GM13976 (cell line): ENCODE data around the gene MBTPS1.

Experiments
- DNase-seq: peaks from one replicate; pipeline ENCODE4 v3.0.0; 2012; ENCODE audit warnings: low spot score
- in situ Hi-C: fragments of 300-500 bp; cut with MboI; formaldehyde crosslinking; loops from one replicate; pipeline ENCODE4 v1.12.0; 2022; ENCODE audit warnings: low sequenced_read_pairs, mixed read lengths, inconsistent platforms; ENCODE audit not compliant: unreplicated experiment
- TF ChIP-seq, protein P1 (sequence below): IDR thresholded peaks from 2 replicates; pipeline ENCODE4 v1.5.1; 2012; ENCODE audit warnings: borderline replicate concordance, mild to moderate bottlenecking; ENCODE audit not compliant: insufficient read depth; ENCODE audit errors: extremely low read depth, missing control alignments, control extremely low read depth

Gene MBTPS1

GRCh38 chr16:84071121-84071520, 45.6 kb downstream of the MBTPS1 start:
- TF ChIP-seq, protein P1, sequence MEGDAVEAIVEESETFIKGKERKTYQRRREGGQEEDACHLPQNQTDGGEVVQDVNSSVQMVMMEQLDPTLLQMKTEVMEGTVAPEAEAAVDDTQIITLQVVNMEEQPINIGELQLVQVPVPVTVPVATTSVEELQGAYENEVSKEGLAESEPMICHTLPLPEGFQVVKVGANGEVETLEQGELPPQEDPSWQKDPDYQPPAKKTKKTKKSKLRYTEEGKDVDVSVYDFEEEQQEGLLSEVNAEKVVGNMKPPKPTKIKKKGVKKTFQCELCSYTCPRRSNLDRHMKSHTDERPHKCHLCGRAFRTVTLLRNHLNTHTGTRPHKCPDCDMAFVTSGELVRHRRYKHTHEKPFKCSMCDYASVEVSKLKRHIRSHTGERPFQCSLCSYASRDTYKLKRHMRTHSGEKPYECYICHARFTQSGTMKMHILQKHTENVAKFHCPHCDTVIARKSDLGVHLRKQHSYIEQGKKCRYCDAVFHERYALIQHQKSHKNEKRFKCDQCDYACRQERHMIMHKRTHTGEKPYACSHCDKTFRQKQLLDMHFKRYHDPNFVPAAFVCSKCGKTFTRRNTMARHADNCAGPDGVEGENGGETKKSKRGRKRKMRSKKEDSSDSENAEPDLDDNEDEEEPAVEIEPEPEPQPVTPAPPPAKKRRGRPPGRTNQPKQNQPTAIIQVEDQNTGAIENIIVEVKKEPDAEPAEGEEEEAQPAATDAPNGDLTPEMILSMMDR = no peak
- DNase-seq = no peak
- in situ Hi-C loops = loop anchor here (25.0 kb wide), 1 partner anchor 109 kb away; the partner anchor contains the start of genes NECAB2 and OSGIN1

DNA sequence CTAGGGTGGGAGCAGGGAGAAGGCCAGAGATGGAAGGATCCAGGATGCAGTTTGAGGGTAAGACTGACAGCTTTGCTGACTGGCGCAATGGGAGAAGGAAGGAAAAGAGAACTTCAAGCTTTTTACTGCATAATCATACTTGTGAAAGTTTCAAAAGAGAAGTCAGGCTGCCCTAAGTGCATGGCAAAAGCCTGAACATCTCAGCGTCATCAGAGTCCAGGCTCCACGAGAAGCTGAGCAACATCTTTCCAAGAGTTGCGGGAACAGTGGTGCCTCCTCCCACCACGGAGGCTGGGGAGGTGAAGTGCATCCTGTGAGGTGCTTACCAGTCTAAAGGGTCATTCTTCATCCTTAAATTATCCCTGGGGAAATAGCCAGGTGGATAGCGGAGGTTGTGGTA, 47.2 kb downstream of the MBTPS1 start:
- in situ Hi-C loops = loop anchor here (25.0 kb wide), 1 partner anchor 107 kb away; the partner anchor contains the start of genes NECAB2 and OSGIN1
- DNase-seq = no peak
- TF ChIP-seq, protein P1 = no peak

GRCh38 chr16:84068783-84069462, 47.8 kb downstream of the MBTPS1 start:
- TF ChIP-seq, protein P1 = no peak
- in situ Hi-C loops = loop anchor here (25.0 kb wide), 1 partner anchor 107 kb away; the partner anchor contains the start of genes NECAB2 and OSGIN1
- DNase-seq = no peak

GRCh38 chr16:84068041-84068440, 48.7 kb downstream of the MBTPS1 start:
- no peak for DNase-seq
- in situ Hi-C loops = loop anchor here (25.0 kb wide), 1 partner anchor 106 kb away; the partner anchor contains the start of genes NECAB2 and OSGIN1
- TF ChIP-seq, protein P1 = no peak

- DNase-seq = no peak
- TF ChIP-seq, protein P1 = no peak
- in situ Hi-C loops = loop anchor here (25.0 kb wide), 1 partner anchor 105 kb away; the partner anchor contains the start of genes NECAB2 and OSGIN1
These were observed 49.1 kb downstream of the MBTPS1 start for GRCh38 chr16:84067640-84068039.

GRCh38 chr16:84065536-84066132, 51.1 kb downstream of the MBTPS1 start:
- TF ChIP-seq, protein P1 = peak; percentile 34
- in situ Hi-C loops = loop anchor here (25.0 kb wide), 1 partner anchor 103 kb away; the partner anchor contains the start of genes NECAB2 and OSGIN1
- DNase-seq = no peak
